K562 (cell line): ENCODE data around the gene HSF4. TPM values are rescaled to one million over a fixed set of nuclear protein-coding genes. Genes with fewer than 3 reads are reported as not detected.

Experiments
- ATAC-seq: fragments of 200-7000 bp; cut with Tn5 transposase; 3 replicates; pipeline ENCODE4 v1.9.1; 2020; ENCODE audit warnings: moderate library complexity
- BruUV-seq: library from RNA; stranded (reverse); fragments of 400-500 nt; replicated peaks from 2 replicates; lab custom pipeline; 2021; lab: Mats Ljungman, UMichigan
- CTCF ChIA-PET: fragments of 300-600 bp; formaldehyde crosslinking; extraction: SDS; loops from one replicate; lab custom pipeline; 2021; ENCODE audit warnings: low intra/inter-chr PET ratio; lab: Yijun Ruan, JAX
- POLR2A ChIA-PET: fragments of 300-600, 350-650 bp; sonication (Branson Sonifier 250); formaldehyde crosslinking; extraction: SDS; loops from one replicate; lab custom pipeline; 2021; ENCODE audit warnings: antibody characterized with exemption, inconsistent platforms; lab: Yijun Ruan, JAX
- DNase-seq, 4 experiments: peaks; one replicate each; pipeline versions ENCODE4 v3.0.0 to v3.0.0-alpha.2; 2011 to 2018; ENCODE audit warnings: low spot score in 3 of 4, mixed read lengths in 3 of 4; ENCODE audit errors: extremely low read depth in 1 of 4
- FAIRE-seq: peaks from 2 replicates; lab custom pipeline; 2011; peaks lifted over from hg19 to GRCh38; lab: Jason Lieb, UNC
- H2AFZ ChIP-seq: 2 replicates; pipeline ENCODE4 v1.6.0; 2011; ENCODE audit warnings: low read depth, low read length, control low read depth, inconsistent platforms
- H3K27ac ChIP-seq: fragments of 200-600 bp; 3 replicates; pipeline ENCODE4 v1.8.0; 2011; ENCODE audit warnings: low read depth, mild to moderate bottlenecking, control low read depth, inconsistent platforms, low read length, moderate library complexity, mixed read lengths; ENCODE audit errors: extremely low read depth
- H3K27me3 ChIP-seq, 2 experiments: fragments of 300-600 bp in 1 of 2; 2 replicates in 1 of 2; 3 replicates in 1 of 2; pipeline versions ENCODE4 v1.6.0 to v1.8.0; 2011; ENCODE audit warnings: inconsistent platforms in 2 of 2, low read length in 2 of 2, mild to moderate bottlenecking in 1 of 2, mixed read lengths in 1 of 2, moderate library complexity in 1 of 2; ENCODE audit not compliant: control insufficient read depth in 2 of 2, insufficient read depth in 2 of 2
- H3K36me3 ChIP-seq: fragments of 300-600 bp; 3 replicates; pipeline ENCODE4 v1.8.0; 2011; ENCODE audit warnings: mild to moderate bottlenecking, low read length, inconsistent platforms; ENCODE audit not compliant: control insufficient read depth, insufficient read depth
- H3K4me1 ChIP-seq, 2 experiments: fragments of 200-600 bp in 1 of 2; replicated peaks in 1 of 2; 2 replicates in 1 of 2; 3 replicates in 1 of 2; pipeline versions ENCODE4 v1.5.1 to v1.8.0; 2011; ENCODE audit warnings: inconsistent platforms in 2 of 2, low read length in 2 of 2, mild to moderate bottlenecking in 1 of 2, mixed read lengths in 1 of 2, moderate library complexity in 1 of 2; ENCODE audit not compliant: control insufficient read depth in 2 of 2, insufficient read depth in 2 of 2
- H3K4me2 ChIP-seq: 2 replicates; pipeline ENCODE4 v1.6.1; 2011; ENCODE audit warnings: low read length, control low read depth, inconsistent platforms, mixed read lengths; ENCODE audit not compliant: insufficient read depth
- H3K4me3 ChIP-seq: fragments of 200-600 bp; sonication (generic), shearing (Covaris generic); 2 replicates; pipeline ENCODE4 v1.5.1; 2016; ENCODE audit warnings: control low read depth, inconsistent platforms
- H3K79me2 ChIP-seq: fragments of 200-600 bp; 3 replicates; pipeline ENCODE4 v1.8.0; 2011; ENCODE audit warnings: low read length, inconsistent platforms; ENCODE audit not compliant: control insufficient read depth, insufficient read depth
- H3K9ac ChIP-seq, 2 experiments: 2 replicates each; pipeline versions ENCODE4 v1.6.0 to v1.6.1; 2011; ENCODE audit warnings: low read depth in 2 of 2, low read length in 2 of 2, control low read depth in 1 of 2, inconsistent platforms in 1 of 2, mild to moderate bottlenecking in 1 of 2, mixed read lengths in 1 of 2; ENCODE audit not compliant: insufficient read depth in 1 of 2
- H3K9me1 ChIP-seq: one replicate; pipeline ENCODE4 v1.6.0; 2011; ENCODE audit warnings: inconsistent platforms, mild to moderate bottlenecking, low read length, moderate library complexity; ENCODE audit not compliant: control insufficient read depth, insufficient read depth
- H3K9me3 ChIP-seq: replicated peaks from 2 replicates; pipeline ENCODE4 v1.5.1; 2011; ENCODE audit warnings: low read depth, low read length, inconsistent platforms; ENCODE audit not compliant: control insufficient read depth, insufficient read depth
- H4K20me1 ChIP-seq: replicated peaks from 2 replicates; pipeline ENCODE4 v1.6.1; 2011; ENCODE audit warnings: low read length, inconsistent platforms, mixed read lengths; ENCODE audit not compliant: control insufficient read depth, insufficient read depth
- ATF7 ChIP-seq: fragments of 450-650 bp; IDR thresholded peaks from 2 replicates; pipeline ENCODE4 v1.7.1; 2014; ENCODE audit warnings: mild to moderate bottlenecking, moderate library complexity
- HCFC1 ChIP-seq: IDR thresholded peaks from 2 replicates; pipeline ENCODE4 v1.6.1; 2012; ENCODE audit warnings: low read depth, low read length, improper control_type of control experiment
- HDAC8 ChIP-seq: fragments of 450-650 bp; IDR thresholded peaks from 2 replicates; pipeline ENCODE4 v1.6.1; 2016; ENCODE audit warnings: mild to moderate bottlenecking, missing genetic modification characterization, moderate library complexity, missing compliant biosample characterization
- MAZ ChIP-seq, 2 experiments: fragments of 450-650 bp in 1 of 2; sonication (generic) in 1 of 2; formaldehyde crosslinking; IDR thresholded peaks in 1 of 2; conservative IDR thresholded peaks in 1 of 2; 2 replicates each; pipeline versions ENCODE4 v1.4.0 to v1.5.0; 2020; ENCODE audit warnings: mild to moderate bottlenecking in 1 of 2, missing genetic modification reagents in 1 of 2
- PHF21A ChIP-seq: fragments of 450-650 bp; IDR thresholded peaks from 2 replicates; pipeline ENCODE4 v1.6.1; 2017; ENCODE audit warnings: low read depth, borderline replicate concordance
- PML ChIP-seq: IDR thresholded peaks from 2 replicates; pipeline ENCODE4 v1.6.1; 2012; ENCODE audit warnings: low read length, inconsistent platforms
- XRCC4 ChIP-seq: IDR thresholded peaks from one replicate; pipeline ENCODE4 v1.6.1; 2011; ENCODE audit not compliant: insufficient read depth, insufficient read length; ENCODE audit errors: extremely low read depth
- ZNF311 ChIP-seq: fragments of 250-450 bp; sonication (Bioruptor Pico); IDR thresholded peaks from 2 replicates; pipeline ENCODE4 v1.4.0; 2020; ENCODE audit warnings: mild to moderate bottlenecking, moderate library complexity
- WGBS: fragments of 100-300 bp; shearing (Covaris generic); methylation state at CpG from one replicate; pipeline ENCODE4 v1.1.6; 2016; ENCODE audit warnings: low coverage, mixed read lengths; ENCODE audit not compliant: insufficient coverage; ENCODE audit errors: missing lambda C conversion rate; 5-methylcytosine and 5-hydroxymethylcytosine counted together
- in situ Hi-C: fragments of 300-500 bp; cut with MboI; formaldehyde crosslinking; loops from 4 replicates; pipeline ENCODE4 v1.15.0; 2018; ENCODE audit warnings: inconsistent platforms, mixed read lengths
- intact Hi-C: fragments of 100-400 bp; cut with micrococcal nuclease; formaldehyde crosslinking; loops from 2 replicates; pipeline ENCODE4 v1.14.2; 2022
- polyA plus RNA-seq, 8 experiments: library from polyadenylated mRNA; depleted of rRNA in 4 of 8; stranded (reverse) in 5 of 8; unstranded in 3 of 8; fragments of >200 nt; fragmentation: Nextera tagmentation in 2 of 8; fragmentation: Illumina TruSeq in 1 of 8; extraction: Ambion mirVana in 2 of 8; extraction: Trizol in 1 of 8; gene quantifications; 2 replicates each; pipeline versions ENCODE4 v1.2.1 to v1.2.3, GENCODE V29; 2011 to 2014; ENCODE audit warnings: inconsistent platforms in 1 of 8, missing spikeins in 1 of 8
- total RNA-seq, 7 experiments: library from RNA; depleted of rRNA in 6 of 7; stranded (reverse); fragments of >200 nt in 6 of 7; fragmentation: Illumina TruSeq in 2 of 7; extraction: Trizol in 2 of 7; gene quantifications; 2 replicates each; pipeline versions ENCODE4 v1.2.1 to v1.2.3, GENCODE V29; 2011 to 2021; ENCODE audit warnings: low replicate concordance in 1 of 7
- TF ChIP-seq, protein P1 (sequence below): fragments of 450-650 bp; formaldehyde crosslinking; IDR thresholded peaks from 2 replicates; pipeline ENCODE4 v1.4.0; 2020; ENCODE audit warnings: mild to moderate bottlenecking
- TF ChIP-seq, protein P2 (sequence below): sonication (generic); formaldehyde crosslinking; IDR thresholded peaks from 2 replicates; pipeline ENCODE4 v1.8.0; 2022; ENCODE audit warnings: missing genetic modification reagents, mild to moderate bottlenecking, borderline replicate concordance

The HSF4 gene
- total and polyA plus RNA-seq, 9 of the 15 experiments (the other 6 are each of a cell fraction or from before 2014, with no cell fraction given): 0.50 to 35.4 (median 8.8) TPM; not detected in 1

DNA sequence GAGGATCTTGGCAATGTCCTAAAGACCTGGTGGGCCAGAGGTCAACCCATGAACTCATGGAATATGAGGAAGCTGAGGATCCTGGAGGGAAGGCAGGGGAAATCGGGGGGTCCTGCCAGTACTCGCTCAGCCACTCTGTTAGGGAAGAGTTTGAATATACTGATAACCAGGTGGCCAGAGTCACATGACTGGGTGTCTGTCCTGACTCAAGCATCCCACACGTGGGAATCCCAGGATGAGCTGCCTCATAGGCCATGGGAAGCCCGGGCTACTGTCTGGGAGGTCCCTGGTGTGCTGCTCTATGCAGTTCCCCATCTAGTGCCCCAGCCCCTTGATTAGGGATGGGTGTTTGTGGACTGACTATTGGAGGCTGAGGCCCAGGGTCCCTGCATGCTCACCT is 23.8 kb downstream of the HSF4 start (continued):
- TF ChIP-seq XRCC4 (no peak), ATF7 (no peak)
- TF ChIP-seq, protein P1, sequence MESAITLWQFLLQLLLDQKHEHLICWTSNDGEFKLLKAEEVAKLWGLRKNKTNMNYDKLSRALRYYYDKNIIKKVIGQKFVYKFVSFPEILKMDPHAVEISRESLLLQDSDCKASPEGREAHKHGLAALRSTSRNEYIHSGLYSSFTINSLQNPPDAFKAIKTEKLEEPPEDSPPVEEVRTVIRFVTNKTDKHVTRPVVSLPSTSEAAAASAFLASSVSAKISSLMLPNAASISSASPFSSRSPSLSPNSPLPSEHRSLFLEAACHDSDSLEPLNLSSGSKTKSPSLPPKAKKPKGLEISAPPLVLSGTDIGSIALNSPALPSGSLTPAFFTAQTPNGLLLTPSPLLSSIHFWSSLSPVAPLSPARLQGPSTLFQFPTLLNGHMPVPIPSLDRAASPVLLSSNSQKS (CRISPR knock-in tag): no peak

DNA sequence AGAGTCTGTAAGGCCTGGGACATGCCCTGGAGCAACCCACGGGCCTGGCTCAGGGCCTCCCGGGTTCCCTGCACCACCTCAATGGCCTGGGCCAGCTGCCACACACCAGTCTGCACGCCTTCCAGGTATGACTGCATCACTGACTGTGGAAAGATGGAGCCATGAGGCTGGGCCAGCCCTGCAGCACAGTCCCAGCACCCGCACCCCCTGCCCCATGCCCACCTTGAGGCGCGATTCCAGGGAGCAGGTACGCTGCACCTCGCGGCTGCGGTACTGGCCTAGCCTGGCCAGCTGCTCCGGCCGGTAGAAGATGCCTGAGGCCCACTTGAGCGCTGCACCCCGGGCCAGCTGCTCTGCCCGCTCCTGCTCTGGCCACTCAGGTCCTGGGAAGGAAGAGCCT is 24.3 kb downstream of the HSF4 start:
- H3K4me2 ChIP-seq: no peak overlapping the region
- no peak overlapping the region for H3K4me3 ChIP-seq
- DNase-seq: no peak
- H3K9ac ChIP-seq: no peak overlapping the region; a peak in 1 of 4 replicates
- H3K79me2 ChIP-seq: peaks cover 26% of the 10 kb centered on the region
- BruUV-seq: no TSS peak
- peaks cover 11% of the 10 kb centered on the region for H3K36me3 ChIP-seq
- in situ Hi-C loops: no loop called here
- ChIA-PET CTCF (no interaction called here), POLR2A (interaction anchor here (1.0 kb wide), 1 partner anchor 12 kb away, joined by 3 read pairs; no protein-coding TSS in a partner anchor)
- no peak for FAIRE-seq
- no peak for TF ChIP-seq HDAC8 (tag)
- TF ChIP-seq, protein P2, sequence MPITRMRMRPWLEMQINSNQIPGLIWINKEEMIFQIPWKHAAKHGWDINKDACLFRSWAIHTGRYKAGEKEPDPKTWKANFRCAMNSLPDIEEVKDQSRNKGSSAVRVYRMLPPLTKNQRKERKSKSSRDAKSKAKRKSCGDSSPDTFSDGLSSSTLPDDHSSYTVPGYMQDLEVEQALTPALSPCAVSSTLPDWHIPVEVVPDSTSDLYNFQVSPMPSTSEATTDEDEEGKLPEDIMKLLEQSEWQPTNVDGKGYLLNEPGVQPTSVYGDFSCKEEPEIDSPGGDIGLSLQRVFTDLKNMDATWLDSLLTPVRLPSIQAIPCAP (CRISPR knock-in tag): no peak
- TF ChIP-seq PML: no peak
- no peak for TF ChIP-seq PHF21A
- no peak for TF ChIP-seq ZNF311 (CRISPR knock-in tag)
- TF ChIP-seq MAZ (CRISPR knock-in tag; conservative IDR thresholded peaks at IDR 0.05 in 1 of 2, IDR thresholded peaks at IDR 0.05 in 1 of 2): no peak
- TF ChIP-seq HCFC1: no peak
- H3K27me3 ChIP-seq: no peaks in the 10 kb centered on the region
- peaks cover 11% of the 10 kb centered on the region for H4K20me1 ChIP-seq
- no peak overlapping the region for H2AFZ ChIP-seq
- 79% methylated on average over 14 of the region's 15 CpGs for WGBS
- peaks cover 33 to 72% of the 10 kb centered on the region in 2 experiments for H3K4me1 ChIP-seq
- ATAC-seq: no peak
- intact Hi-C loops: loop anchor here (10.0 kb wide), 2 partner anchors 174 to 234 kb away; no protein-coding TSS in a partner anchor
- no peaks in the 10 kb centered on the region for H3K9me1 ChIP-seq
- no peak overlapping the region for H3K27ac ChIP-seq
- no peaks in the 10 kb centered on the region for H3K9me3 ChIP-seq
